Lower leg skin (tissue), 3 donors: Measurements from ENCODE around the gene SIK3.

Experiments used
- POLR2A ChIP-seq, 2 donors: fragments of 450-650 bp; IDR thresholded peaks; one replicate each; pipeline ENCODE4 v1.6.1; 2016 to 2017; ENCODE audit warnings: antibody characterized with exemption in 2 of 2, mild to moderate bottlenecking in 1 of 2, moderate library complexity in 1 of 2
- TF ChIP-seq, protein P1 (sequence below), 3 donors: fragments of 450-650 bp; IDR thresholded peaks; one replicate each; pipeline ENCODE4 v1.5.1; 2016; ENCODE audit warnings: antibody characterized with exemption in 3 of 3, mild to moderate bottlenecking in 3 of 3, moderate library complexity in 2 of 3

DNA sequence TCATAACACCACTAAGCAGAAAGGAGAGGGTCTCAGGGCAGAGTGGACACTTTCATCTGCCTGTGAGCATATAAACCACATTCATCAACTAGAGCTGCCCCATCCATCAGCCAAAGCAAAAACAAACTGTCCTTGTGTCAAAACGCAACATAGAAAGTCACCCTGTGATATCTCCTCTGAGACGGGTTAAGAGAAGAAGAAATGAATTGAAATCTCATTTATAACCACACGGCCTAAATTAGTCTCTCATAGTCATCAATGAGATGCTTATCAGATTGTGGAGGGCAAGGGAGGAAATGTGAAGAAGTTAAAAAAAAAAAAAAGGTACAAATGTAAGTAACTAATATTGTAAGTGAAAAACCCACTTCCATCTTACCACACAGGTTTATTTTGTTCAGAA lies 75.7 kb downstream of the SIK3 start:
- TF ChIP-seq, protein P1, sequence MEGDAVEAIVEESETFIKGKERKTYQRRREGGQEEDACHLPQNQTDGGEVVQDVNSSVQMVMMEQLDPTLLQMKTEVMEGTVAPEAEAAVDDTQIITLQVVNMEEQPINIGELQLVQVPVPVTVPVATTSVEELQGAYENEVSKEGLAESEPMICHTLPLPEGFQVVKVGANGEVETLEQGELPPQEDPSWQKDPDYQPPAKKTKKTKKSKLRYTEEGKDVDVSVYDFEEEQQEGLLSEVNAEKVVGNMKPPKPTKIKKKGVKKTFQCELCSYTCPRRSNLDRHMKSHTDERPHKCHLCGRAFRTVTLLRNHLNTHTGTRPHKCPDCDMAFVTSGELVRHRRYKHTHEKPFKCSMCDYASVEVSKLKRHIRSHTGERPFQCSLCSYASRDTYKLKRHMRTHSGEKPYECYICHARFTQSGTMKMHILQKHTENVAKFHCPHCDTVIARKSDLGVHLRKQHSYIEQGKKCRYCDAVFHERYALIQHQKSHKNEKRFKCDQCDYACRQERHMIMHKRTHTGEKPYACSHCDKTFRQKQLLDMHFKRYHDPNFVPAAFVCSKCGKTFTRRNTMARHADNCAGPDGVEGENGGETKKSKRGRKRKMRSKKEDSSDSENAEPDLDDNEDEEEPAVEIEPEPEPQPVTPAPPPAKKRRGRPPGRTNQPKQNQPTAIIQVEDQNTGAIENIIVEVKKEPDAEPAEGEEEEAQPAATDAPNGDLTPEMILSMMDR (IDR thresholded peaks at IDR 0.05) = no peak
- TF ChIP-seq POLR2A (IDR thresholded peaks at IDR 0.05) = no peak
